AG09319 (cell line): ENCODE results near the gene GCDH.
"Not testable (repeated sequence)": the region's sequence is repeated elsewhere in the genome, so short reads cannot be mapped to it uniquely, and the experiment has no call there.

ENCODE experiments used
- DNase-seq: peaks from one replicate; pipeline ENCODE4 v3.0.0-alpha.2; 2010; ENCODE audit warnings: low read depth; ENCODE audit errors: extremely low read depth
- TF ChIP-seq, protein P1 (sequence below): IDR thresholded peaks from 2 replicates; pipeline ENCODE4 v1.5.1; 2011; ENCODE audit warnings: low read depth, mild to moderate bottlenecking, inconsistent platforms, low read length, moderate library complexity

The GCDH gene

GRCh38 chr19:12885749-12886650 lies 5.0 kb upstream of the GCDH start:
- no peak for DNase-seq
- TF ChIP-seq, protein P1, sequence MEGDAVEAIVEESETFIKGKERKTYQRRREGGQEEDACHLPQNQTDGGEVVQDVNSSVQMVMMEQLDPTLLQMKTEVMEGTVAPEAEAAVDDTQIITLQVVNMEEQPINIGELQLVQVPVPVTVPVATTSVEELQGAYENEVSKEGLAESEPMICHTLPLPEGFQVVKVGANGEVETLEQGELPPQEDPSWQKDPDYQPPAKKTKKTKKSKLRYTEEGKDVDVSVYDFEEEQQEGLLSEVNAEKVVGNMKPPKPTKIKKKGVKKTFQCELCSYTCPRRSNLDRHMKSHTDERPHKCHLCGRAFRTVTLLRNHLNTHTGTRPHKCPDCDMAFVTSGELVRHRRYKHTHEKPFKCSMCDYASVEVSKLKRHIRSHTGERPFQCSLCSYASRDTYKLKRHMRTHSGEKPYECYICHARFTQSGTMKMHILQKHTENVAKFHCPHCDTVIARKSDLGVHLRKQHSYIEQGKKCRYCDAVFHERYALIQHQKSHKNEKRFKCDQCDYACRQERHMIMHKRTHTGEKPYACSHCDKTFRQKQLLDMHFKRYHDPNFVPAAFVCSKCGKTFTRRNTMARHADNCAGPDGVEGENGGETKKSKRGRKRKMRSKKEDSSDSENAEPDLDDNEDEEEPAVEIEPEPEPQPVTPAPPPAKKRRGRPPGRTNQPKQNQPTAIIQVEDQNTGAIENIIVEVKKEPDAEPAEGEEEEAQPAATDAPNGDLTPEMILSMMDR: no peak

GRCh38 chr19:12886651-12886968 lies 4.3 kb upstream of the GCDH start:
- TF ChIP-seq, protein P1: no peak
- DNase-seq: no peak

GRCh38 chr19:12886969-12887747 lies 3.8 kb upstream of the GCDH start, which contains the start of gene KLF1:
Gene KLF1, minus strand, starts transcription at chr19:12887201. Its CDS starts 61 bp downstream, at chr19:12887140.
- no peak for DNase-seq
- TF ChIP-seq, protein P1: no peak

DNA sequence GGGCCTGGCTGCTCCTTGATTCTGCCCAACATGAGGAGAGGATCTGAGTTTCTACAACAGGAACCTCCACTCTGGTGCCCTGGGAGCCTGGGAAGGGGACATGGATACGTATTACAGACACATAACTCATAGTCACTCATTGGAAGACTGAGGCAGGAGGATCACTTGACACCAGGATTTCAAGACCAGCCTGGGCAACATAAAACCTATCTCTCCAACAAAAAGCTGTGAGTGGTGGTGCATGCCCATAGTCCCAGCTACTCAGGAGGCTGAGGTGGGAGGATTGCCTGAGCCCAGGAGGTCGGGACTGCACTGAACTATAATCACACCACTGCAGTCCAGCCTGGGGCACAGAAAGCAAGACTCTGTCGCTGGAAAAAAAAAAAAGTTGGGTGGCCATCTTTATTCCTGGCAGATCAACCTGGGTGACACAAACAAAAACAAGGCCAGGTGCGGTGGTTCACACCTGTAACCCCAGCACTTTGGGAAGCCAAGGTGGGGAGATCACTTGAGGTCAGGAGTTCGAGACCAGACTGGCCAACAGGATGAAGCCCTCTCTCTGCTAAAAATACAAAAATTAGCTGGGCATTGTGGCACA lies 2.9 kb upstream of the GCDH start:
- TF ChIP-seq, protein P1: no peak
- no peak for DNase-seq

DNA sequence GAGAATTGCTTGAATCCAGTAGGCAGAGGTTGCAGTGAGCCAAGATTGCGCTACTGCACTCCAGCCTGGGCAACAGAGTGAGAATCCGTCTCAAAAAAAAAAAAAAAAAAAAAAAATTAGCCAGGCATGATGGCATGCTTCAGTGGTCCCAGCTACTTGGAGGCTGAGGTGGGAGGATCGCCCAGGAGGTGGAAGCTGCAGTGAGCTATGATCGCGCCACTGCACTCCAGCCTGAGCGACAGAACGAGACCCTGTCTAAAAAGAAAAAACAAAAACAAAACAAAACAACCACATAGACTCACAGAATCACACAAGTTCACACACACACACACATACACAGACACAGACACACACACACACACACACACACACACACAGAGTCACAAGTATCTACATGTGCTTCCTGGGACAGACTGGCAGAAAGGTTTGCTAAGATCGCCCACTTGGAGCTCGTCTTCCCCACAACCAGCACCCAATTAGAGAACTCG lies 617 bp upstream of the GCDH start:
- DNase-seq: not testable (repeated sequence)

DNA sequence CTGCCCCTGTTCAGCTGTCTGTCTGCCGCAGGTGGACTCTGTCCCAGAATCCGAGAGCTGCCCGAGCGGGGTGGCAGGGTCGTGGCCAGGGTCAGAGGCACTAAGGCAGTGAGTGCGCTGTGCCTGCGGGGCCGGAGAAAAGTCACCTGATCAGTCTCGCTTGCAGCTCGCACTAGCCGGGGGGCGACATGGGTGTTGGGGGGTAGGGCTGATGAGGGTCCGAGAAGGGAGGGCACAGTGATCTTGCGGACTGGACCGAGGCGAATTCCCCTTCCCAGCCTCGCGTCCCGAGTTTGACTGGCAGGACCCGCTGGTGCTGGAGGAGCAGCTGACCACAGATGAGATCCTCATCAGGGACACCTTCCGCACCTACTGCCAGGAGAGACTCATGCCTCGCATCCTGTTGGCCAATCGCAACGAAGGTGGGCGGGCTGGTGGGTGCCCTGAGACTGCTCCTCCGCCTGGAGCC lies 627 bp downstream of the GCDH start:
- DNase-seq: no peak
- TF ChIP-seq, protein P1: no peak

- DNase-seq: no peak
- TF ChIP-seq, protein P1: no peak
Observed at GRCh38 chr19:12893582-12893981, 2.6 kb downstream of the GCDH start.
